ENCODE results near the gene RAB3IL1.
"Not testable (repeated sequence)": the region's sequence is repeated elsewhere in the genome, so short reads cannot be mapped to it uniquely, and the experiment has no call there.

The RAB3IL1 gene

GRCh38 chr11:61956191-61957020 is 39.0 kb upstream of the RAB3IL1 start:
- peaks cover 28% of the 10 kb centered on the region for H3K27me3 Mint-ChIP-seq
- H3K36me3 Mint-ChIP-seq (ENCODE audit: low read depth), result no peaks in the 10 kb centered on the region
- H3K4me3 Mint-ChIP-seq, result no peak overlapping the region
- peaks cover 16% of the 10 kb centered on the region for H3K4me1 Mint-ChIP-seq (ENCODE audit: low read depth)
- DNase-seq, result peak; percentile 25
- H3K9me3 Mint-ChIP-seq, result no peaks in the 10 kb centered on the region
- no peak overlapping the region for H3K27ac Mint-ChIP-seq

- H3K27me3 Mint-ChIP-seq, result peaks cover 28% of the 10 kb centered on the region
- H3K9me3 Mint-ChIP-seq, result no peaks in the 10 kb centered on the region
- H3K36me3 Mint-ChIP-seq (ENCODE audit: low read depth), result no peaks in the 10 kb centered on the region
- H3K4me3 Mint-ChIP-seq, result no peak overlapping the region
- peaks cover 16% of the 10 kb centered on the region for H3K4me1 Mint-ChIP-seq (ENCODE audit: low read depth)
- no peak overlapping the region for H3K27ac Mint-ChIP-seq
- peak; percentile 56 for DNase-seq
Measured at GRCh38 chr11:61955422-61956135, 38.2 kb upstream of the RAB3IL1 start.

GRCh38 chr11:61954851-61955421 is 37.6 kb upstream of the RAB3IL1 start:
- no peak overlapping the region for H3K4me3 Mint-ChIP-seq
- H3K9me3 Mint-ChIP-seq, result no peaks in the 10 kb centered on the region
- no peak for DNase-seq
- peaks cover 16% of the 10 kb centered on the region for H3K4me1 Mint-ChIP-seq (ENCODE audit: low read depth)
- no peaks in the 10 kb centered on the region for H3K36me3 Mint-ChIP-seq (ENCODE audit: low read depth)
- peaks cover 28% of the 10 kb centered on the region for H3K27me3 Mint-ChIP-seq
- H3K27ac Mint-ChIP-seq, result no peak overlapping the region

GRCh38 chr11:61954106-61954850 is 36.9 kb upstream of the RAB3IL1 start:
- no peak for DNase-seq
- no peak overlapping the region for H3K27ac Mint-ChIP-seq
- no peak overlapping the region for H3K4me3 Mint-ChIP-seq
- H3K36me3 Mint-ChIP-seq (ENCODE audit: low read depth), result no peaks in the 10 kb centered on the region
- peaks cover 17% of the 10 kb centered on the region for H3K4me1 Mint-ChIP-seq (ENCODE audit: low read depth)
- peaks cover 28% of the 10 kb centered on the region for H3K27me3 Mint-ChIP-seq
- H3K9me3 Mint-ChIP-seq, result no peaks in the 10 kb centered on the region

- peaks cover 11% of the 10 kb centered on the region for H3K4me1 Mint-ChIP-seq (ENCODE audit: low read depth)
Measured at GRCh38 chr11:61953632-61954031, 36.3 kb upstream of the RAB3IL1 start.

GRCh38 chr11:61952882-61953281 is 35.5 kb upstream of the RAB3IL1 start:
- H3K9me3 Mint-ChIP-seq, result no peaks in the 10 kb centered on the region
- no peak overlapping the region for H3K27ac Mint-ChIP-seq
- DNase-seq, result no peak
- no peak overlapping the region for H3K4me3 Mint-ChIP-seq
- H3K27me3 Mint-ChIP-seq, result peaks cover 28% of the 10 kb centered on the region
- H3K36me3 Mint-ChIP-seq (ENCODE audit: low read depth), result no peaks in the 10 kb centered on the region
- peaks cover 11% of the 10 kb centered on the region for H3K4me1 Mint-ChIP-seq (ENCODE audit: low read depth)

More at GRCh38 chr11:61953632-61954031, 36.3 kb upstream of the RAB3IL1 start:
- H3K36me3 Mint-ChIP-seq (ENCODE audit: low read depth); H3K9me3 Mint-ChIP-seq; H3K27ac Mint-ChIP-seq; DNase-seq; H3K4me3 Mint-ChIP-seq: not testable (repeated sequence)
- peaks cover 28% of the 10 kb centered on the region for H3K27me3 Mint-ChIP-seq

- Mint-ChIP-seq H3K9me3 (no peaks in the 10 kb centered on the region), H3K36me3 (ENCODE audit: low read depth) (no peaks in the 10 kb centered on the region), H3K27ac (no peak overlapping the region), H3K27me3 (peaks cover 28% of the 10 kb centered on the region), H3K4me1 (ENCODE audit: low read depth) (peaks cover 11% of the 10 kb centered on the region), H3K4me3 (no peak overlapping the region)
- DNase-seq, result no peak
Measured at GRCh38 chr11:61951484-61952135, 34.2 kb upstream of the RAB3IL1 start.

GRCh38 chr11:61950035-61950547 is 32.7 kb upstream of the RAB3IL1 start, which contains the start of gene BEST1:
Gene BEST1, plus strand, starts transcription at chr11:61950351. Its CDS starts 1,456 bp downstream, at chr11:61951807.
- Mint-ChIP-seq H3K27ac (no peak within 1 kb of the TSS), H3K4me1 (ENCODE audit: low read depth) (peaks cover 3% of the 10 kb centered on the region), H3K27me3 (peaks cover 18% of the 10 kb centered on the region), H3K9me3 (no peaks in the 10 kb centered on the region), H3K36me3 (ENCODE audit: low read depth) (no peaks in the 10 kb centered on the region), H3K4me3 (no peak within 1 kb of the TSS)
- DNase-seq, result no peak

- Mint-ChIP-seq H3K4me1 (ENCODE audit: low read depth) (peaks cover 2% of the 10 kb centered on the region), H3K36me3 (ENCODE audit: low read depth) (no peaks in the 10 kb centered on the region), H3K27me3 (peaks cover 11% of the 10 kb centered on the region), H3K27ac (no peak overlapping the region), H3K9me3 (no peaks in the 10 kb centered on the region), H3K4me3 (no peak overlapping the region)
- no peak for DNase-seq
Measured at GRCh38 chr11:61949169-61950034, 32.0 kb upstream of the RAB3IL1 start.

- Mint-ChIP-seq H3K36me3 (ENCODE audit: low read depth) (no peaks in the 10 kb centered on the region), H3K9me3 (no peaks in the 10 kb centered on the region), H3K4me3 (no peak overlapping the region), H3K27ac (no peak overlapping the region), H3K4me1 (ENCODE audit: low read depth) (peaks cover 2% of the 10 kb centered on the region), H3K27me3 (peaks cover 2% of the 10 kb centered on the region)
- DNase-seq, result no peak
Measured at GRCh38 chr11:61948505-61948904, 31.1 kb upstream of the RAB3IL1 start.

GRCh38 chr11:61947486-61948210 is 30.3 kb upstream of the RAB3IL1 start:
- H3K4me1 Mint-ChIP-seq (ENCODE audit: low read depth), result peaks cover 2% of the 10 kb centered on the region
- peak; percentile 74 for DNase-seq
- H3K27me3 Mint-ChIP-seq, result peaks cover 2% of the 10 kb centered on the region
- H3K4me3 Mint-ChIP-seq, result no peak overlapping the region
- no peak overlapping the region for H3K27ac Mint-ChIP-seq
- H3K9me3 Mint-ChIP-seq, result no peaks in the 10 kb centered on the region
- H3K36me3 Mint-ChIP-seq (ENCODE audit: low read depth), result no peaks in the 10 kb centered on the region

- H3K27me3 Mint-ChIP-seq, result no peaks in the 10 kb centered on the region
- no peaks in the 10 kb centered on the region for H3K9me3 Mint-ChIP-seq
- peaks cover 2% of the 10 kb centered on the region for H3K4me1 Mint-ChIP-seq (ENCODE audit: low read depth)
- H3K36me3 Mint-ChIP-seq (ENCODE audit: low read depth), result no peaks in the 10 kb centered on the region
- H3K4me3 Mint-ChIP-seq, result no peak overlapping the region
- no peak for DNase-seq
- no peak overlapping the region for H3K27ac Mint-ChIP-seq
Measured at GRCh38 chr11:61946894-61947293, 29.5 kb upstream of the RAB3IL1 start.
